Activated CD4-positive, alpha-beta memory T cell treated with anti-CD3 and anti-CD28 coated beads, Interleukin-2, amount 10 ng/mL, durations not matched to agents 7 days and 5 days (primary cell): Measurements from ENCODE around the gene VSTM2L. TPM values are rescaled to one million over a fixed set of nuclear protein-coding genes. Genes with fewer than 3 reads are reported as not detected.

Source experiments
- CTCF ChIA-PET: fragments of 350-600 bp; sonication (Branson Sonifier 250); formaldehyde crosslinking; loops from one replicate; lab custom pipeline; 2021; ENCODE audit warnings: antibody characterized with exemption, inconsistent platforms; lab: Charles Lee
- POLR2A ChIA-PET: fragments of 350-600 bp; sonication (Branson Sonifier 250); formaldehyde crosslinking; loops from one replicate; lab custom pipeline; 2021; ENCODE audit warnings: antibody characterized with exemption; lab: Charles Lee
- DNase-seq: peaks from one replicate; pipeline ENCODE4 v3.0.0-alpha.2; 2020
- H3K27ac Mint-ChIP-seq: one replicate; pipeline ENCODE4 v1.8.0; 2021; ENCODE audit warnings: mild to moderate bottlenecking, mixed read lengths
- H3K27me3 Mint-ChIP-seq: one replicate; pipeline ENCODE4 v1.8.0; 2021; ENCODE audit warnings: mixed read lengths
- H3K36me3 Mint-ChIP-seq: one replicate; pipeline ENCODE4 v1.8.0; 2021; ENCODE audit warnings: low read depth, mixed read lengths
- H3K4me1 Mint-ChIP-seq: one replicate; pipeline ENCODE4 v1.8.0; 2021; ENCODE audit warnings: mixed read lengths
- H3K4me3 Mint-ChIP-seq: one replicate; pipeline ENCODE4 v1.8.0; 2021; ENCODE audit warnings: mild to moderate bottlenecking, mixed read lengths
- H3K9me3 Mint-ChIP-seq: one replicate; pipeline ENCODE4 v1.8.0; 2021; ENCODE audit warnings: mixed read lengths
- total RNA-seq, 2 experiments: library from RNA; stranded (reverse); gene quantifications; one replicate each; pipeline ENCODE4 v1.2.3, GENCODE V29; 2021

VSTM2L gene
- total RNA-seq, 2 experiments from 2014 or later, result 0.20 TPM; not detected in 1

- ChIA-PET POLR2A (no interaction called here), CTCF (no interaction called here)
- Mint-ChIP-seq H3K27ac (no peak overlapping the region), H3K36me3 (no peaks in the 10 kb centered on the region), H3K9me3 (peaks cover 2% of the 10 kb centered on the region), H3K4me3 (no peak overlapping the region), H3K27me3 (no peaks in the 10 kb centered on the region), H3K4me1 (no peaks in the 10 kb centered on the region)
- DNase-seq, result peak; percentile 12
Observed at GRCh38 chr20:37943033-37943432, 40.1 kb downstream of the VSTM2L start.

GRCh38 chr20:37943501-37944455 lies 40.9 kb downstream of the VSTM2L start:
- H3K9me3 Mint-ChIP-seq, result peaks cover 2% of the 10 kb centered on the region
- H3K4me1 Mint-ChIP-seq, result no peaks in the 10 kb centered on the region
- H3K36me3 Mint-ChIP-seq, result no peaks in the 10 kb centered on the region
- H3K27me3 Mint-ChIP-seq, result no peaks in the 10 kb centered on the region
- POLR2A ChIA-PET, result no interaction called here
- no peak overlapping the region for H3K4me3 Mint-ChIP-seq
- DNase-seq, result peak; percentile 9
- CTCF ChIA-PET, result no interaction called here
- H3K27ac Mint-ChIP-seq, result no peak overlapping the region

GRCh38 chr20:37944456-37944981 lies 41.6 kb downstream of the VSTM2L start:
- Mint-ChIP-seq H3K27me3 (no peaks in the 10 kb centered on the region), H3K4me3 (no peak overlapping the region), H3K36me3 (no peaks in the 10 kb centered on the region), H3K4me1 (no peaks in the 10 kb centered on the region), H3K27ac (no peak overlapping the region), H3K9me3 (peaks cover 2% of the 10 kb centered on the region)
- CTCF ChIA-PET, result no interaction called here
- POLR2A ChIA-PET, result no interaction called here
- no peak for DNase-seq

GRCh38 chr20:37945091-37945547 lies 42.2 kb downstream of the VSTM2L start:
- H3K36me3 Mint-ChIP-seq, result no peaks in the 10 kb centered on the region
- no peaks in the 10 kb centered on the region for H3K27me3 Mint-ChIP-seq
- peak; percentile 12 for DNase-seq
- CTCF ChIA-PET, result no interaction called here
- H3K9me3 Mint-ChIP-seq, result peaks cover 2% of the 10 kb centered on the region
- no peak overlapping the region for H3K4me3 Mint-ChIP-seq
- H3K4me1 Mint-ChIP-seq, result no peaks in the 10 kb centered on the region
- POLR2A ChIA-PET, result no interaction called here
- H3K27ac Mint-ChIP-seq, result no peak overlapping the region

- ChIA-PET CTCF (no interaction called here), POLR2A (no interaction called here)
- DNase-seq, result no peak
- Mint-ChIP-seq H3K36me3 (no peaks in the 10 kb centered on the region), H3K27ac (no peak overlapping the region), H3K9me3 (peaks cover 2% of the 10 kb centered on the region), H3K4me1 (no peaks in the 10 kb centered on the region), H3K27me3 (peaks cover 1% of the 10 kb centered on the region), H3K4me3 (no peak overlapping the region)
Observed at GRCh38 chr20:37946946-37947345, 44.0 kb downstream of the VSTM2L start.

GRCh38 chr20:37947943-37948342 lies 45.0 kb downstream of the VSTM2L start:
- POLR2A ChIA-PET, result no interaction called here
- peaks cover 2% of the 10 kb centered on the region for H3K9me3 Mint-ChIP-seq
- H3K27ac Mint-ChIP-seq, result no peak overlapping the region
- no peaks in the 10 kb centered on the region for H3K36me3 Mint-ChIP-seq
- H3K4me1 Mint-ChIP-seq, result no peaks in the 10 kb centered on the region
- H3K4me3 Mint-ChIP-seq, result no peak overlapping the region
- CTCF ChIA-PET, result no interaction called here
- no peak for DNase-seq
- peaks cover 1% of the 10 kb centered on the region for H3K27me3 Mint-ChIP-seq

- H3K27me3 Mint-ChIP-seq, result peaks cover 1% of the 10 kb centered on the region
- H3K4me1 Mint-ChIP-seq, result no peaks in the 10 kb centered on the region
- POLR2A ChIA-PET, result no interaction called here
- no peak overlapping the region for H3K27ac Mint-ChIP-seq
- no peak for DNase-seq
- peaks cover 2% of the 10 kb centered on the region for H3K9me3 Mint-ChIP-seq
- no peak overlapping the region for H3K4me3 Mint-ChIP-seq
- CTCF ChIA-PET, result no interaction called here
- no peaks in the 10 kb centered on the region for H3K36me3 Mint-ChIP-seq
Observed at GRCh38 chr20:37948956-37949355, 46.0 kb downstream of the VSTM2L start.

GRCh38 chr20:37954190-37954589 lies 51.3 kb downstream of the VSTM2L start:
- ChIA-PET CTCF (no interaction called here), POLR2A (no interaction called here)
- Mint-ChIP-seq H3K27me3 (peaks cover 11% of the 10 kb centered on the region), H3K36me3 (no peaks in the 10 kb centered on the region), H3K9me3 (no peaks in the 10 kb centered on the region), H3K4me1 (no peaks in the 10 kb centered on the region), H3K27ac (no peak overlapping the region), H3K4me3 (no peak overlapping the region)
- DNase-seq, result no peak

GRCh38 chr20:37954626-37955025 lies 51.7 kb downstream of the VSTM2L start:
- ChIA-PET POLR2A (no interaction called here), CTCF (no interaction called here)
- DNase-seq, result no peak
- Mint-ChIP-seq H3K9me3 (no peaks in the 10 kb centered on the region), H3K27ac (no peak overlapping the region), H3K36me3 (no peaks in the 10 kb centered on the region), H3K4me3 (no peak overlapping the region), H3K27me3 (peaks cover 13% of the 10 kb centered on the region), H3K4me1 (no peaks in the 10 kb centered on the region)

- no peaks in the 10 kb centered on the region for H3K36me3 Mint-ChIP-seq
- no peak overlapping the region for H3K27ac Mint-ChIP-seq
Observed at GRCh38 chr20:37955511-37955910, 52.6 kb downstream of the VSTM2L start.

GRCh38 chr20:37956107-37956585 lies 53.2 kb downstream of the VSTM2L start:
- Mint-ChIP-seq H3K4me1 (no peaks in the 10 kb centered on the region), H3K27ac (no peak overlapping the region), H3K9me3 (no peaks in the 10 kb centered on the region), H3K36me3 (no peaks in the 10 kb centered on the region), H3K4me3 (no peak overlapping the region), H3K27me3 (peaks cover 12% of the 10 kb centered on the region)
- ChIA-PET CTCF (no interaction called here), POLR2A (no interaction called here)
- DNase-seq, result no peak

More at GRCh38 chr20:37955511-37955910, 52.6 kb downstream of the VSTM2L start:
- POLR2A ChIA-PET, result no interaction called here
- CTCF ChIA-PET, result no interaction called here
- peaks cover 13% of the 10 kb centered on the region for H3K27me3 Mint-ChIP-seq
- DNase-seq, result no peak
- no peak overlapping the region for H3K4me3 Mint-ChIP-seq
- H3K9me3 Mint-ChIP-seq, result no peaks in the 10 kb centered on the region
- no peaks in the 10 kb centered on the region for H3K4me1 Mint-ChIP-seq

GRCh38 chr20:37958856-37959520 lies 56.1 kb downstream of the VSTM2L start:
- Mint-ChIP-seq H3K4me1 (no peaks in the 10 kb centered on the region), H3K9me3 (no peaks in the 10 kb centered on the region), H3K36me3 (no peaks in the 10 kb centered on the region), H3K4me3 (no peak overlapping the region), H3K27ac (no peak overlapping the region), H3K27me3 (peaks cover 15% of the 10 kb centered on the region)
- no peak for DNase-seq
- POLR2A ChIA-PET, result no interaction called here
- CTCF ChIA-PET, result interaction anchor here (0.8 kb wide), 1 partner anchor 34 kb away, joined by 3 read pairs; no protein-coding TSS in a partner anchor

- Mint-ChIP-seq H3K4me1 (no peaks in the 10 kb centered on the region), H3K36me3 (no peaks in the 10 kb centered on the region), H3K27me3 (peaks cover 25% of the 10 kb centered on the region), H3K9me3 (no peaks in the 10 kb centered on the region), H3K27ac (no peak overlapping the region), H3K4me3 (no peak overlapping the region)
- no peak for DNase-seq
- CTCF ChIA-PET, result no interaction called here
- POLR2A ChIA-PET, result no interaction called here
Observed at GRCh38 chr20:37961066-37961465, 58.1 kb downstream of the VSTM2L start.
